PC-9 (cell line): ENCODE results near the gene PIK3R3.

Experiments
- EZH2 ChIP-seq: fragments of 200-600 bp; sonication (generic); IDR thresholded peaks from 2 replicates; pipeline ENCODE4 v1.8.0; 2017; ENCODE audit warnings: antibody characterized with exemption, low read depth
- TF ChIP-seq, protein P1 (sequence below): fragments of 200-600 bp; sonication (generic); conservative IDR thresholded peaks from 2 replicates; pipeline ENCODE4 v1.6.1; 2017; ENCODE audit warnings: mixed run types, antibody characterized with exemption, mild to moderate bottlenecking, moderate library complexity

DNA sequence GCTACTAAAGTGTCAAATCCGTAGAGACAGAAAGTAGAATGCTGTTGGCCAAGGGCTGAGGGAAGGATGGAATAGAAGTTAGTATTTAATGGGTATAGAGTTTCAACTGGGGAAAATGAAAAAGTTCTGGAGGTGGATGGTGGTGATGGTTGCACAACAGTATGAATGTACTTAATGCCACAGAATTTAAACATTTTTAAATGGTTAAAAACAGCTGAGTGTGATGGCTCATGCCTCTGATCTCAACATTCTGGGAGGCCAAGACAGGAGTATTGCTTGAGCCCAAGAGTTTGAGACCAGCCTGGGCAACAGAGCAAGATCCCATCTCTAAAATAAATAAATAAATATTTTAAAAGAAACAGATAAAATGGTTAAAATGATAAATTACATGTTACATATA, 44.5 kb downstream of the PIK3R3 start:
- TF ChIP-seq, protein P1, sequence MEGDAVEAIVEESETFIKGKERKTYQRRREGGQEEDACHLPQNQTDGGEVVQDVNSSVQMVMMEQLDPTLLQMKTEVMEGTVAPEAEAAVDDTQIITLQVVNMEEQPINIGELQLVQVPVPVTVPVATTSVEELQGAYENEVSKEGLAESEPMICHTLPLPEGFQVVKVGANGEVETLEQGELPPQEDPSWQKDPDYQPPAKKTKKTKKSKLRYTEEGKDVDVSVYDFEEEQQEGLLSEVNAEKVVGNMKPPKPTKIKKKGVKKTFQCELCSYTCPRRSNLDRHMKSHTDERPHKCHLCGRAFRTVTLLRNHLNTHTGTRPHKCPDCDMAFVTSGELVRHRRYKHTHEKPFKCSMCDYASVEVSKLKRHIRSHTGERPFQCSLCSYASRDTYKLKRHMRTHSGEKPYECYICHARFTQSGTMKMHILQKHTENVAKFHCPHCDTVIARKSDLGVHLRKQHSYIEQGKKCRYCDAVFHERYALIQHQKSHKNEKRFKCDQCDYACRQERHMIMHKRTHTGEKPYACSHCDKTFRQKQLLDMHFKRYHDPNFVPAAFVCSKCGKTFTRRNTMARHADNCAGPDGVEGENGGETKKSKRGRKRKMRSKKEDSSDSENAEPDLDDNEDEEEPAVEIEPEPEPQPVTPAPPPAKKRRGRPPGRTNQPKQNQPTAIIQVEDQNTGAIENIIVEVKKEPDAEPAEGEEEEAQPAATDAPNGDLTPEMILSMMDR: no peak
- TF ChIP-seq EZH2: no peak
